NB4 (cell line): Measurements from ENCODE around the gene TANGO6.

Experiments
- CTCF ChIP-seq: IDR thresholded peaks from one replicate; pipeline ENCODE4 v1.5.1; 2012; ENCODE audit warnings: low read depth, low read length
- MAX ChIP-seq: IDR thresholded peaks from 2 replicates; pipeline ENCODE4 v1.6.1; 2011; ENCODE audit warnings: low read depth, low read length
- MYC ChIP-seq: IDR thresholded peaks from 2 replicates; pipeline ENCODE4 v1.6.1; 2011; ENCODE audit warnings: low read depth, low read length
- POLR2A ChIP-seq: IDR thresholded peaks from 2 replicates; pipeline ENCODE4 v1.6.1; 2011; ENCODE audit warnings: mild to moderate bottlenecking; ENCODE audit not compliant: insufficient read length; ENCODE audit errors: extremely low read depth

- TF ChIP-seq CTCF (no peak), POLR2A (no peak), MAX (no peak), MYC (no peak)
These were observed 256.9 kb downstream of the TANGO6 start for GRCh38 chr16:69100071-69100691.
